Naive thymus-derived CD8-positive, alpha-beta T cell (primary cell): ENCODE data around the gene LRRC46. TPM values are rescaled to one million over a fixed set of nuclear protein-coding genes. Genes with fewer than 3 reads are reported as not detected.

Experiments
- ATAC-seq, 2 donors: fragments of 150-1000 bp; cut with Tn5 transposase in 1 of 2; sonication (Bioruptor Pico), chemical (Tn5 transposase) in 1 of 2; 1 replicate in 1 of 2; 2 replicates in 1 of 2; pipeline ENCODE4 v1.10.0; 2021; ENCODE audit warnings: mild to moderate bottlenecking in 2 of 2, moderate library complexity in 2 of 2
- POLR2A ChIA-PET: fragments of 350-600 bp; sonication (Branson Sonifier 250); formaldehyde crosslinking; loops from one replicate; lab custom pipeline; 2021; ENCODE audit warnings: antibody characterized with exemption; lab: Charles Lee
- DNase-seq, 10 donors: peaks; one replicate each; pipeline versions ENCODE4 v3.0.0 to v3.0.0-alpha.2; 2020 to 2022
- H3K27ac Mint-ChIP-seq, 10 donors: one replicate each; pipeline ENCODE4 v1.8.0; 2020 to 2022; ENCODE audit warnings: mild to moderate bottlenecking in 10 of 10, mixed read lengths in 10 of 10, moderate library complexity in 4 of 10, inconsistent platforms in 1 of 10
- H3K27me3 Mint-ChIP-seq, 5 donors: one replicate each; pipeline ENCODE4 v1.8.0; 2021 to 2022; ENCODE audit warnings: mixed read lengths in 5 of 5
- H3K36me3 Mint-ChIP-seq, 3 donors: one replicate each; pipeline ENCODE4 v1.8.0; 2020 to 2022; ENCODE audit warnings: mixed read lengths in 3 of 3, mild to moderate bottlenecking in 2 of 3, inconsistent platforms in 1 of 3
- H3K4me1 Mint-ChIP-seq, 4 donors: one replicate each; pipeline ENCODE4 v1.8.0; 2021 to 2022; ENCODE audit warnings: mixed read lengths in 4 of 4
- H3K4me3 Mint-ChIP-seq, 10 donors: one replicate each; pipeline ENCODE4 v1.8.0; 2020 to 2022; ENCODE audit warnings: mild to moderate bottlenecking in 10 of 10, mixed read lengths in 10 of 10, moderate library complexity in 6 of 10, inconsistent platforms in 1 of 10
- H3K9me3 Mint-ChIP-seq, 9 donors: one replicate each; pipeline ENCODE4 v1.8.0; 2020 to 2022; ENCODE audit warnings: mixed read lengths in 9 of 9, mild to moderate bottlenecking in 3 of 9, inconsistent platforms in 1 of 9, moderate library complexity in 1 of 9
- polyA plus RNA-seq, 3 donors: library from polyadenylated mRNA; unstranded; fragments of 300-500 nt; fragmentation: Illumina TruSeq; gene quantifications; one replicate each; pipeline ENCODE4 v1.2.3, GENCODE V29; 2021
- total RNA-seq, 8 experiments: library from RNA in 2 of 8; stranded (reverse) in 2 of 8; gene quantifications; one replicate each; pipeline ENCODE4 v1.2.3 and lab custom pipeline; 2021 to 2026

The LRRC46 gene
- total and polyA plus RNA-seq, 5 experiments from 2014 or later, result 0.29 to 0.85 (median 0.48) TPM

DNA sequence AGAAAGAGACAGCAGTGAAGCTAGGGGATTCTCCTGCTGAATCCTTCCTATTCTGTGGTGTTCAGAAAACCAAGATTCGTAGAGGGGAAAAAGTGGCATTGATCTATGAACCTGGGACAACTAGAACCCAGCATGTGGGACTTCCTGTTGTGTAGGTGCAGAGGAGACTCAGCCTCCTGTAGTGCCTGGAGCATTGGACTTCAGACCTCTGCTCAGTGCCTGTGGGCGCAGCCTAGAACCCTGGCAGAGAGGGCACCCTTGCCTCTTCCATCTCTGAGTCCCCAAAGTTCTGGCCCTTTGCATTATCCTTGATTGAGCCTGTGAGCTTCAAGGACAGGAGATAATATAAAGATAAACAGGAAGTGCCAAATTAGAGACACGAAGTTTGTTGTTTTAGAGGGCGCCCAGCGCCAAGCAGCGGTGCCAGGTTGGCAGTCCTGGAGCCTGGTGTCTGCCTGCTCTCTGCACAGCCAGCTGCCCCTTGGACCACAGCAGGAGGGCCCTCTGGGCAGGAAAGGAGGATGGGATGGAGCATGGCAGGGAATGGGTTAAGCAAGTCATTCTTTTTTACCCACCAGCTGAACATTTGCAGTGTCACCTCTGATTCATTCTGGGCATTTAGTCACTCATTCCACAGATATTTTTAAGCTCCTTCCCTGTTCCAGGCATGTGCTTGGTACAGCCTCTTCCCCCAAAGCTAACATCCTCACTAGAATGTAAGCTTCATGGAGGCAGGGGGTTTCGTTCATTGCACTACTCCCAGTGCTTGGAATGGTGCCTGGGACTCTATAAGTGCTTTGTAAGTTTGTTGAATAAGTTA is 31.4 kb downstream of the LRRC46 start:
- DNase-seq, result no peak
- Mint-ChIP-seq H3K9me3 (no peaks in the 10 kb centered on the region), H3K4me1 (peaks cover 0 to 15% (median 5%) of the 10 kb centered on the region in 4 donors), H3K27me3 (peaks cover 4 to 16% (median 9%) of the 10 kb centered on the region in 5 donors), H3K4me3 (no peak overlapping the region), H3K36me3 (no peaks in the 10 kb centered on the region), H3K27ac (no peak overlapping the region)
- POLR2A ChIA-PET, result no interaction called here
- no peak for ATAC-seq

DNA sequence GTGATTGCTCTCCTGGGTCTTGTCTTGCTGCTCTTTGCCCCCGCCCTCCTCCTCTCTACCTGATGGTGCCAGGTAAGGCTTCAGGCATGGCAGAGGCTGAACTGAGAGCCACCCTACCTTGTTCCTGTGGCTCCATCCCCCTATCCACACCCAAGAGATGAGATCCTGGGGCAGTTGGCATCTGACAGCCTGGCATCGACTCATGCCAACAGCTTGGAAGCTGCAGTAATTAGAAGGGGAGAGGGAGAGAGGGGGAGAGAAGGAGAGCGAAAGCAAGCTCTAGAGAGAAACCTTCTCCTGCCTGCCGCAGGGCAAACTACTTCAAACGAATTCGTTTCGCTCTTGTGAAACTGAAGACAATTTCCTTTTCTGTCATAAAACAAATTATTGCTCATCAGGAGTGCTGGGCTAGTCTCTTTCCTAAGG is 33.3 kb downstream of the LRRC46 start:
- Mint-ChIP-seq H3K4me1 (peaks cover 0 to 15% (median 2%) of the 10 kb centered on the region in 4 donors), H3K36me3 (no peaks in the 10 kb centered on the region), H3K9me3 (no peaks in the 10 kb centered on the region), H3K4me3 (peak overlapping the region in 1 of 10 donors; percentile 30), H3K27ac (peak overlapping the region in 2 of 10 donors; percentile 41 to 60), H3K27me3 (peaks cover 2 to 14% (median 11%) of the 10 kb centered on the region in 5 donors)
- ATAC-seq (no peak), DNase-seq (no peak)
- POLR2A ChIA-PET, result interaction anchor here (0.5 to 2.3 kb wide), 2 partner anchors 12 to 31 kb away, joined by 4 to 7 read pairs; partner anchors contain the start of gene SP2

DNA sequence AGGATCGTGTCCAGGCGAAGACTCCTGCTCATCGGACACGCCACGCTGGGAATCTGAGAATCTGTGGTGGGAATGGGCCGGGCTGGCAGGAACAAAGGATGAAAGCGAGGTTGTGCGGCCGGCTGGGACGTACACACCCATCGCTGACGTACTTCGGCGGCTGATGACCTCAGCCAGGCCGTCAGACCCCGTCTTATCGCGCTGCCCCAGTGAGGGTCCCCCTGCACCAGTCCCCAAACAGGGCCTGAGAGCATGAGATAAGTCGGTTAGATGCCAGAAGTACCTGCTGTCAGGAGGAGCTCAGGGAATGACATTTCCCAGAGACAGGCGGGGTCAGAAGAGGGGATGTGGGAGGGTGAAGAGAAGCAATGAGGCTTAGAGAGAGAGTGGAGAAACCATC is 35.5 kb downstream of the LRRC46 start:
- no peak for DNase-seq
- ATAC-seq, result no peak
- Mint-ChIP-seq H3K27ac (no peak overlapping the region), H3K4me1 (peaks cover 0 to 15% (median 3%) of the 10 kb centered on the region in 4 donors), H3K36me3 (no peaks in the 10 kb centered on the region), H3K9me3 (no peaks in the 10 kb centered on the region), H3K4me3 (no peak overlapping the region), H3K27me3 (peaks cover 7 to 28% (median 22%) of the 10 kb centered on the region in 5 donors)
- POLR2A ChIA-PET, result no interaction called here

DNA sequence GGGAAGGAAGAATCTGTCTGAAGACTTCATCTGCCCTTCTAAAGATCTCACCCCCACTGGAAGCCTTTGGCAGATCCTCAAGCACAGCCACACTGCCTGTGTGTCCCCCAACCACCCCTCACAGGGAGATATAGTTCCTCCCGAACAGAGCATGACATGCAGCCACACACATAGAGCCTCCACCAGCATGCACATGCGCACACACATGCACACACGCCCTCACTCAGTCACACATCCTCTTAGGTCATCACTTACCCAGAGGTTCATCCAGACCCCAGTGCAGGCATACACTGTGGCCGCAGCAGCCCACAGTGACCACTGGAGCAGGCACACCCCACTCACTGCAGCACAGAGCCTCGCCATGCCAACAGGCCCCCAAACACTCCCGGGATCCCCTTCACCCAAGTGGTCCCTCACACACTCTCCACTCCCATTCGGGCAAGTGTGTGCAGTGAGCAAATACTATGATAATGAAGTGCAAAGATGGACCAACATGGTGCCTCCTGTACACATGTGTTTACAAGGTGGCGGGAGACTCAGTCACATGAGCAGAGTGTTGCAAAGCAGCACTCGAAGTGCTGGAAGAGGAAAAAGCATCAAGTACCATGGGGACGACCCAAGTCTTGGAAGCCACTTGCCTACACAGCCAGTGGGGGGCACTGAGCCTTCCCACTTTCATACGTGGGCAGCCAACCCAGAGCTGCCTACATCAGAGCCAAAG is 36.5 kb downstream of the LRRC46 start:
- POLR2A ChIA-PET, result no interaction called here
- no peaks in the 10 kb centered on the region for H3K36me3 Mint-ChIP-seq
- no peak for DNase-seq
- H3K4me3 Mint-ChIP-seq, result no peak overlapping the region
- H3K9me3 Mint-ChIP-seq, result no peaks in the 10 kb centered on the region
- ATAC-seq, result no peak
- peaks cover 8 to 37% (median 24%) of the 10 kb centered on the region in 5 donors for H3K27me3 Mint-ChIP-seq
- H3K4me1 Mint-ChIP-seq, result peaks cover 0 to 12% (median 3%) of the 10 kb centered on the region in 4 donors
- peak overlapping the region in 1 of 10 donors; percentile 89 for H3K27ac Mint-ChIP-seq

DNA sequence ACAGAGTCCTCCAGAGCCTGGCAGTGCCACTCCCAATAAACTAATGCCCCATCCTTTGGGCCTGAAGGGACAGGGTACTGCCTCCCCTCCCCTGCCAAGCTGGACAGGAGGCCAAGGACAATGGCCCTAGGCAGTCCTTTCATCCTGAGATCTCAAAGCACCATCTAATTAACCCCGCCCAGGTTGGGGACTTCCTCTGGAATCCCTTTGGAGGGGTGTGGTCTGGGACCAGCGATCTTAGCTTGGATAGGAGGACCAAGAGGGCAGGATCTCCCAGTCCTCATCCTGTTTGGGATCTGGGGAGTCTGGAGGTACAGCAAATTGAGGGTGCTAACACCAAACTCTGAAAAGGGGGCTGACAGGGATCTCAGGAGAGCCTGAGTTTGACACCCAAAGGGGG is 37.6 kb downstream of the LRRC46 start:
- H3K27me3 Mint-ChIP-seq, result peaks cover 11 to 46% (median 31%) of the 10 kb centered on the region in 5 donors
- H3K4me1 Mint-ChIP-seq, result peaks cover 0 to 10% (median 2%) of the 10 kb centered on the region in 4 donors
- H3K9me3 Mint-ChIP-seq, result no peaks in the 10 kb centered on the region
- H3K4me3 Mint-ChIP-seq, result no peak overlapping the region
- no peak for DNase-seq
- POLR2A ChIA-PET, result interaction anchor here (0.6 to 1.3 kb wide), 2 partner anchors 11 to 26 kb away, joined by 4 read pairs; no protein-coding TSS in a partner anchor
- peak overlapping the region in 1 of 10 donors; percentile 24 for H3K27ac Mint-ChIP-seq
- no peak for ATAC-seq
- no peaks in the 10 kb centered on the region for H3K36me3 Mint-ChIP-seq

DNA sequence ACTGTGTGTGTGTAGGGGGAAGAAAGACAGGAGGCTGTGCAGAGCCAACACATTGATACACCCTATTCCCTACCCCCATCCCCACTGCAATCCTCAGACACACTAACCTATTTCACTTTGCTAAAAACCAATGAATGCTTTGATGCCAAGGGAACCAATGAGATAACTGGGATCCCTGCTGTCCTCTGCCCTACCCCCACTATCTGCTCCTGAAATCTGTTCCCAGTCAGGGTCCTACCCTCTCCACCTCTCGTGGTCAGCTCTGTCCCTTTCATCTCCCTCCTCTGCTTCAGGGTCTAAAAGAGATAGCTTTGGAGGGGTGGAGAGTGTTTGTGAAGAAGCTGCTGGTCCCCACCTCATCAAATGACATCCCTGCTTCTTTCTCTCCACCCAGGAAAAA is 38.6 kb downstream of the LRRC46 start:
- POLR2A ChIA-PET, result interaction anchor here (1.3 kb wide), 1 partner anchor 25 kb away, joined by 4 read pairs; no protein-coding TSS in a partner anchor
- peaks cover 12 to 55% (median 35%) of the 10 kb centered on the region in 5 donors for H3K27me3 Mint-ChIP-seq
- H3K4me3 Mint-ChIP-seq, result no peak overlapping the region
- H3K9me3 Mint-ChIP-seq, result no peaks in the 10 kb centered on the region
- no peak for ATAC-seq
- H3K36me3 Mint-ChIP-seq, result no peaks in the 10 kb centered on the region
- peak overlapping the region in 2 of 10 donors; percentile 5 to 56 for H3K27ac Mint-ChIP-seq
- H3K4me1 Mint-ChIP-seq, result peaks cover 0 to 5% (median 2%) of the 10 kb centered on the region in 4 donors
- no peak for DNase-seq

DNA sequence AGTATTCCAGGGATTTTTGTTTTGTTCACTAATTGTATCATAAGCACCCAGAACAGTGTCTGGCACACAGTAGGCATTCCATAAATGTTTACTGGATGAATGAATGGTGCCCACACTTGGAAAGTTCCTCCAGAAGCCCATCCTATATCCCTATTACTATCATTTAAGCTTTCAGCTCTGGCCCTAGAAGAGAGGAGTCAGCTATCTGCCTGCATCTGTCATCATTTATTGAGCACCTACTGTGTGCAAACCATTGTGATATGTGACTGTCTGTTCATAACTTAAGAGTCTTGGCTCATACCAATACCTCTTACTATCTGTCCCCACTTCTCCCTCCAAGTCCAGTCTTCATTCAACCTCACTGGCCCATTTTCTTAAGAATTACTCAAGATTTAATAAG is 39.6 kb downstream of the LRRC46 start:
- POLR2A ChIA-PET, result no interaction called here

DNA sequence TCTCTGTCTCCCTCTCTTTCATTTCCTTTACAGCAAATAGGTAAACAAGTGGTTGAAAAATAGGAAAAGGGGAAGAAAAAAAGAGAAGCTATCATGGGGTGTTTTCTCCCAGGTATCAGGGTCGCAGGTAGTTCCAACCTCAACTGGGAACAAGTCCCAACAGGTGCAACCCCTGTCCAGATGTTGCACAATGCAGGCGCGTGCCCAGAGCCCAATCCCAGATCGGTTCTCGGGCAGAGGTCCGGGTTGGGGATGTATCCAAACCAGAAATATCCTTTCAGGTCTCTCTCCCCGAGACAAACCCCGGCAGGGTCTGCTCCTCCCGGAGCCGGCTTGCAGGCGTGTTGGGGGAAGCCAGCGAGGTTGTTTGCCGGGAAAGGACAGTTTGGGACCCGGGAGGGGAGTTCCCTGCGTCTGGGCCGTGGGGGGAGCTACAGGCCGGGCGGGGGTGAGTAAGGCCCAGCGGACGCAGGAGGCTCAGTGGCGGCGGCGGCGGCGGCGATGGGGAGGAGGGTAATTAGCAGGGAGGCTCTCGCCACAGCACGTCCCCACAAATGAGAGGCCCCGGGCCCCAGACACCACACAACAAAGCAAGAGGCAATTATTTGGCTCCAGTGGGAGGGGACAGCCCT is 40.7 kb downstream of the LRRC46 start:
- POLR2A ChIA-PET, result no interaction called here
- Mint-ChIP-seq H3K36me3 (no peaks in the 10 kb centered on the region), H3K4me3 (no peak overlapping the region), H3K9me3 (no peaks in the 10 kb centered on the region), H3K4me1 (peaks cover 0 to 4% (median under 1%) of the 10 kb centered on the region in 4 donors), H3K27me3 (peaks cover 17 to 66% (median 43%) of the 10 kb centered on the region in 5 donors), H3K27ac (no peak overlapping the region)
- DNase-seq (no peak), ATAC-seq (no peak)

More for the DNA sequence above, 39.6 kb downstream of the LRRC46 start:
- DNase-seq, result no peak
- H3K27me3 Mint-ChIP-seq, result peaks cover 17 to 64% (median 43%) of the 10 kb centered on the region in 5 donors
- H3K4me1 Mint-ChIP-seq, result peaks cover 0 to 4% (median under 1%) of the 10 kb centered on the region in 4 donors
- no peaks in the 10 kb centered on the region for H3K9me3 Mint-ChIP-seq
- no peaks in the 10 kb centered on the region for H3K36me3 Mint-ChIP-seq
- H3K4me3 Mint-ChIP-seq, result no peak overlapping the region
- H3K27ac Mint-ChIP-seq, result peak overlapping the region in 1 of 10 donors; percentile 46
- no peak for ATAC-seq

DNA sequence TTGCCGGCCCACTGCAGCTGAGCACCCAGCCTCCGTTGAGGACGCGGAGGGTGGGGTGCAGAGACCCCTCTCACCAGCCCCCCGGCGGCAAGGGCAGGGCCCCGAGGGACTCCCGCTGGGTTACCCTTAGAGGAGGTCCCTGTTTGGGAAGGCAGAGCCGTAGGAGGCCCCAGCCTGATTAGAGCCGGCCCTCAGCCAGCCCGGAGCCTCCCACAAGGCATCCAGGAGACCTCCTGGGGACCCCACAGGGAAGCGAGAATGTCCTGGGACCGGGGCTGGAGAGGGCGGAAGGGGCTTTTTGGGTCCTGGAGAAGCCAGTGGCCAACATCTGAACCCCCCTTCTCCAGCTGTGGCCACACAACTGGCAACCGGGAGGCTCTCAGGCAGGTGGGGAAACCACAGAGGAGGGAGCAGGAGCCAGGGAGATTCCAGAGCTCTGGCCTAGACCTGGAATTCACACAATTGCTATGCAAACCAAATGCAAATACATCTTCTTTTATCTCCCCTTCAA is 41.2 kb downstream of the LRRC46 start:
- ATAC-seq (no peak), DNase-seq (no peak)
- Mint-ChIP-seq H3K4me1 (peaks cover 0 to 6% (median 1%) of the 10 kb centered on the region in 4 donors), H3K4me3 (no peak overlapping the region), H3K27me3 (peaks cover 17 to 65% (median 43%) of the 10 kb centered on the region in 5 donors), H3K36me3 (no peaks in the 10 kb centered on the region), H3K27ac (no peak overlapping the region), H3K9me3 (no peaks in the 10 kb centered on the region)
- POLR2A ChIA-PET, result no interaction called here

DNA sequence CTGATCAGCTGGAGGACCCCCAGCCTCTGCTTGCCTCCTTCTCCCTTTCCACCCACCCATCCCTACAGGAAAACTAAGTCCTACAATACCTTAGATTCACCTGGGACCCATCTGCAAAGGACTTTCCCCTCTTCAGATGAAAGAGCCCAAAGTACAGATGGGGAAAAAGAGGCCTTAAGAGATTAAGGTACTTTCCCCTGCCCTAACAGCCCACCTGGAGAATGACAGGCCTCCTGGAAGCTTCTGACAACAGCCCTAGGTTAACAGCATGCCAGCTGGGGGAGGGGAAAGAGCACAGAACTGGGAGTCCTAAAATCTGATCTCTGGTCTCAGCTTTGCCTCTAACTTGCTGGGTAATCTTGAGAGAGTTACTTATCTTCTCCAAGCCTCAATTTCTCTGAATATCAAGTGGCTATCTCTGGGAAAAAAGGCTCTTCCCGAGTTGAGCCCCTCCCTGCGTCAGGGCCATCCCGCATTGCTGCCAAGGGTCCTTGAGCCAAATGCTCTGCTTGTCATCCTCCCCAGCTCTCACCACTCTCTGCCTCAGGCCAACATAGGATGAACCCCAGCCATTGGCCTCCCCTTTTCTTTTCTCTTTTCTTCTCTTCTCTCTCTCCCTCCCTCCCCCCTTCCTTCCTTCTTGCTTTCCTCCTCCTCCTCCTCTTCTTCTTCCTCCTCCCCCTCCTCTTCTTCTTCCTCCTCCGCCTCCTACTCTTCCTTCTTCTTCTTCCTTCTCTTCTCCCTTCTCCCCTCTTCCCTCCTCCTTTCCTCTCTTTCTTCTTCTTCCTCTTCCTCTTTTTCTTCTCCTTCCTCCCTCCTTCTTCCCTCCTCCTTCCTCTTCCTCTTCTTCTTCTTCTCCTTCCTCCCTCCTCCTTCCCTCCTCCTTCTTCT is 42.0 kb downstream of the LRRC46 start:
- Mint-ChIP-seq H3K36me3 (no peaks in the 10 kb centered on the region), H3K9me3 (no peaks in the 10 kb centered on the region), H3K4me3 (no peak overlapping the region), H3K27me3 (peaks cover 15 to 65% (median 44%) of the 10 kb centered on the region in 5 donors), H3K4me1 (peaks cover 0 to 10% (median 2%) of the 10 kb centered on the region in 4 donors), H3K27ac (no peak overlapping the region)
- DNase-seq (no peak), ATAC-seq (no peak)
- POLR2A ChIA-PET, result no interaction called here
